Midbrain (tissue), 1 donor: ENCODE results near the gene LRRC8C.
A peak's percentile ranks its signal among the peaks of the same experiment; 100 is the strongest.

ENCODE experiments used
- DNase-seq: peaks from one replicate; lab custom pipeline; 2025; lab: John Stamatoyannopoulos, UW

Gene LRRC8C

GRCh38 chr1:89732643-89733222 lies 99.8 kb downstream of the LRRC8C start:
- no peak for DNase-seq

GRCh38 chr1:89733748-89734147 lies 100.8 kb downstream of the LRRC8C start:
- no peak for DNase-seq

- no peak for DNase-seq
Measured at GRCh38 chr1:89734442-89734841, 101.5 kb downstream of the LRRC8C start.

- no peak for DNase-seq
Measured at GRCh38 chr1:89735479-89735878, 102.6 kb downstream of the LRRC8C start.

GRCh38 chr1:89736937-89737733 lies 104.2 kb downstream of the LRRC8C start:
- no peak for DNase-seq

DNA sequence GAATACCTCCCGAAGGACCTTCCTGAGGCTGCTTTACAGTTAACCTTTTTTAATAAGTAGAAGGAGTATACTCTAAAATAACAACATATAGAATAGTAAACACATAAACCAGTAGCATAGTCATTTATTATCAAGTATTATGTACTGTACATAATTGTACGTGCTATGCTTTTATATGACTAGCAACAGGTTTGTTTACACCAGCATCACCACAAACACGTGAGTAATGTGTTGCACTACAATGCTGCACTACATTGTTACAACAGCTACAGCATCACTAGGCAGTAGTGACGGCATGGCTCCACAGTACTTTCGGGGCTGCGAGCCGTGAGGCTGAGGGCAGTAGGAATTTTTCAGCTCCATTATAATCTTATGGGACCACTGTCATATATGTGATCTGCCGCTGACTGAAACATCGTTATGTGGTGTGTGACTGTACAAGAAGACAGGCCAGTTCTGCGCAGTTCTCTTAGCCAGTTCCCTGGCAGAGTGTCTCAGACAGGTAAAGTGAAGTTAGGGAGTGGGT lies 105.1 kb downstream of the LRRC8C start:
- DNase-seq, result no peak

GRCh38 chr1:89739013-89739843 lies 106.3 kb downstream of the LRRC8C start:
- DNase-seq, result no peak

DNA sequence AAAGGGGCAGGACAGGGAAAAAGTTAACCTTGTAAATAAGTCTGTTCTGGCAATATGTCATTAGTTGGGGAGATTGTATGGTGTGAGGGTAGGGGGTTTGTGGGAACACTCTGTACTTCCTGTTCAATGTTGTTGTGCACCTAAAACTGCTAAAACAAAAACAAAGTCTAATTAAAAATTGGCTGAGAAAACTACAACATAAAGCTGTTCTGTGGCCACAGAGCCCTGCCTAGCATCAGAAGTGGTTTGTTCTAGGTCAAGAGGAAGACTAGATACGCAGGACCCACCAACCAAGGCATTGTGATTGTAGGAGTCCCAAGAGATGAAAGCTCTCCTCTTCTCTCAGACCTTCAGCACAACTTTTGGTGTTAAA lies 106.9 kb downstream of the LRRC8C start:
- no peak for DNase-seq

GRCh38 chr1:89743788-89744187 lies 110.9 kb downstream of the LRRC8C start:
- DNase-seq, result no peak

GRCh38 chr1:89746424-89747149 lies 113.7 kb downstream of the LRRC8C start:
- DNase-seq, result no peak

GRCh38 chr1:89753761-89754160 lies 120.8 kb downstream of the LRRC8C start:
- DNase-seq, result no peak

DNA sequence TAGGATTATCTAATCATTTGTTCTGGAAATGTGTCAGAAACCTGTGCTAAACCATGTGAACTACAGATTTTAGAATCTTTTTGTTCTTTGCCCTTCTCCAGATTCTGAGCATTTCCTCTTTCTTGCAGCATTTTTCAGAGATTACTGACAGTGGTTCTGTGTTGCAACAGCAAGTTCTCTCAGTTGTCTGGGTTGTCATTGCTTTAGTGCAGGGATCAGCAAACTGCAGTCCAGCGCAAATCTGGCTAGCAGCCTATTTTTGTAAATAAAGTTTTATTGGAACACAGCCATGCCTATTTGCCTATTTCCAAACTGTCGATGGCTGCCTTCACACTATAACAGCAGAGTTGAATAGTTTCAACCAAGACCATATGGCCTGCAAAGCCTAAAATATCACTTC lies 121.6 kb downstream of the LRRC8C start:
- DNase-seq, result peak; percentile 26

DNA sequence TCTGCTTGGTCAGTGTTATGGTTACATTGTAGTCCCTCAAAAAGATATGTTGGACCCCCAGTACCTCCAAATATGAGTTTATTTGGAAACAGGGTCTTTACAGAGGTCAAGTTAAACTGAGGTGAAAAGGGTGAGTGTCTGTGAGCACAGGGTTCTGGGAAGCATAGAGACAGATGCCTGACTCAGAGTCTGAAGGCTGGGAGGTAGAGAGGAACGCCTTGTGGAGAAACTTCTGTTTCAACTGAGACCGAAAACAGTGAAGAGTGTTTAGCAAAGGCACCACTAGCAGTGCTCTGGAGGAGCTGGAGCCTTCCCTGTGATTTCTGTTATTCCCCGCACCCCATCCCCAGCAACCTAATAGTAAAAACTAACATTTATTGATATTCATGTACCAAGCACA lies 122.7 kb downstream of the LRRC8C start:
- no peak for DNase-seq

DNA sequence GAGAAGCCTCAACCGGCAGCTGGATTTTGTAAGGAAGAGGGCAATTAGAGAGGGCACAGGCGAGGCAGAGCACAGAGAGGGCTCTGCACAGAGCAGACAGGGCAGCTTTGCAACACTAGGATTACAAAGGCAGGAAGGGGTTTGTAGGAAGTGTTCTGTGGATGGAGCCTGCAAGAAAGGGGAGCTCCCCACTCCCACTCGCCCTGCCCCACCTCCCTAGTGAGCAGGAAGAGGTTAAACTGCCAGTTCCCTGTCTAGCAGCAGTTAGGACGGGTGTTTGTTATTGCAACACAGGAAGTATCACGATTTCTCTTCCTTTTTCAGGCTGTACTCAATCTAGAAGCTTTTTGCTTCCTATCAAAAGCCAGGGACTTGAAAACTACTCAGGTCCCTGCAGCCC lies 124.6 kb downstream of the LRRC8C start:
- peak; percentile 42 for DNase-seq

- no peak for DNase-seq
Measured at GRCh38 chr1:89758156-89758555, 125.2 kb downstream of the LRRC8C start.

GRCh38 chr1:89759036-89759435 lies 126.1 kb downstream of the LRRC8C start:
- DNase-seq, result no peak

- no peak for DNase-seq
Measured at GRCh38 chr1:89760496-89760895, 127.6 kb downstream of the LRRC8C start.

- no peak for DNase-seq
Measured at GRCh38 chr1:89761338-89761737, 128.4 kb downstream of the LRRC8C start.

- no peak for DNase-seq
Measured at GRCh38 chr1:89761901-89762300, 129.0 kb downstream of the LRRC8C start.

DNA sequence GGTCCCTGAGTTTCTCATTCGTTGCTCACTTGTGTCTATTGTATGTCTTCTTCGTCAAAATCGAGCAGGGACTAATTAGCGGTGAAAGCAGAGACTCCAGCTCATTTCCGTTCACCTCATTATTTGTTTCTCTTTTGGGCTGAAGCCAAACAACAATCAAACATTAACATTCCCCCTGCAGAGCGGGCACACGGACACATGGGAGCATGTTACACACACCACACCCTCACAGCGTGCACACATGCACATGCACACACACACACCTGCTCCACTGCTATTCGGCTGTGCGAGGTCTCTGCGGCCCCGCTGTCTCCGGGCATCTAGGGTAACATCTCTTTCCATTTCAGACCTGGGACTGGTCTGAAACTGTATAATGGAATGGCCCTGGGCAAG lies 129.5 kb downstream of the LRRC8C start:
- no peak for DNase-seq

GRCh38 chr1:89762779-89763648 lies 130.1 kb downstream of the LRRC8C start:
- DNase-seq, result peak; percentile 93
